NCI-H82 treated with DMSO at 0.1 percent for 48 hours (cell line): ENCODE measurements around the gene BCOR.

Experiments used
- DNase-seq: peaks from one replicate; lab custom pipeline; 2025; ENCODE audit not compliant: unreplicated experiment; lab: John Stamatoyannopoulos, UW

The BCOR gene

DNA sequence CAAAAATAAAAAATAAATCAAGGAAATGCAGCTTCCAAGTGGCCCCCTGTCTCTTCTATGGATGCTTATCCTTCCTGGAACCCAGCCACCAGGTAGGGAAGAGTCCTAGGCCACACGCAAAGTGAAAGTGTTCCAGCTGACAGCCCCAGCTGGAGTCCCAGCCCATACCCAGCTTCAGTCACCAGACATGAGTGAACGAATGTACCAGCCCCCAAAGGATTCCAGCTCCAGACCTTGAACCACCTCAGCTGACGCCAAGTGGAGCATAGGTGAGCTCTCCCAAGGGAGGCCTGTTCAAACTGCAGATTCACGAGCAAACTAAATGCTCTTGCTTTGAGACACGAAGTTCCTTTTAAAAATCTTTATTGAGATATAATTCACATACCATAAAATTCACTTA, 62.0 kb downstream of the BCOR start:
- no peak for DNase-seq

DNA sequence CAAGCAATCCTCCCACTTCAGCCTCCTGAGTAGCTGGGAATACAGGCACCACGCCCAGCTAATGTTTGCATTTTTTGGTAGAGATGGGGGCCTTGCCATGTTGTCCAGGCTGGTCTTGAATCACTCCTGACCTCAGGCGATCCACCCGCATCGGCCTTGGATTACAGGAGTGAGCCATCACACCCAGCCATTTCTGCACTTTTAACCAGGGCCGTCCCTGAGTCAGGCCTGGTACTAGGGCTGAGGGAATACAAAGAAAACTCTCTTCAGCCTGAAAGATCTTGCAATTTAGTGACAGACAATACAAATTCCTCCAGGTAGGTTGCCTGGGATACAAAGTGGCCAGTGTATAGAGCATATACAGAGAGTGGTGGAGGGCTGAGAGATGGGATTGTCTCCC, 65.8 kb downstream of the BCOR start:
- no peak for DNase-seq

DNA sequence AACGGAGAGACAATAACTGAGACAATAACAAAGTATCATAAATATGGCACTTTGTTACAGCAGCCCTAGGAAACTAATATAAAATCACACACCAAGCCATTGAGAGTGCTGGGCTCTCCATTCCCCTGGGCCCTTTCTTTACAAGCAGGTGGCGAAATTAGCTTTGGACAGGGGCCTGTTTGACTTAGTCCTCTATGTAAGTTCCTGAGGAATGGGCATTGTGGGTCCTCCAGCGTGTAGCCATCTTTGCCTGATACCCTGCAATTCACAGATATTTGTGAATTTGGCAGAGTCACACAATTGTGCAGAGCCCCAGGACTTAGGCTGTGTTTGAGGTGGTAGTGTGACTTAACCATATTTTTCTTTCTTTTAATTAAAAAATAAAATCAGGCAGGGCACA, 67.6 kb downstream of the BCOR start:
- no peak for DNase-seq

DNA sequence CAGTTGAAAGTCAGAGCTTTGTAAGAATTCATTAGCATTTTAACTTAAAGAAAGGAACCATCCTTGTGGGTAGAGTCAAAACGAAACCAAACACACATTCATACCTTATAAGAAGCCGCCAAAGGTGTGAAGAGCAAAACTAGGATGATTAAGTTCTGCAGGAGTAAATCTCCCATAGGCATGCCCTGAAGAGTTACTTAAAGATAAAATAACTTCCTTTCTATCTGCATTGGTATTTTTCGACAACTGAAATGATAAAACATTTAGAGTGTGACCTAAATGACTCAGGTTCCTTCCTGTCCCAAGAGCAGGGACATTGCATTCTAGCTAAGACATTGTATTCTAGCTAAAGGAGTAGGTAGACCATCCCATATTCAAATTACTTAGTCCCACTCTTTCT, 75.3 kb downstream of the BCOR start:
- no peak for DNase-seq

DNA sequence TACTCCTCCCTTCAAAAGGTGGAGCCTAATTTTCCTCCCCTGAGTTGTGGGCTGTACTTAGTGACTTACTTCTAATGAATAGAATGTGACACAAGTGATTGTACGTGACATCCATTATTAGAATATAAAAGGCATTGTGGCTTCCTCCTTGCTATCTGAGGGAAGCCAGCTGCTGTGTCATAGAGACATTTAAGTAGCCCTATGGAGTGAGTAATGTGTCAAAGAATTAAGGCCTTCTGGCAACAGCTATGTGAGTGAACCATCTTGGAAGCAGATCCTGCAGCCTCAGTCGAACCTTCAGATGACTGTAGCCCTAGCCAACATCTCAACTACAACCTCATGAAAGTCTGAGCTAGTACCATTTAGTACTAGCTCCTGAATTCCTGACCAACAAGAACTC, 76.1 kb downstream of the BCOR start:
- DNase-seq, result no peak

DNA sequence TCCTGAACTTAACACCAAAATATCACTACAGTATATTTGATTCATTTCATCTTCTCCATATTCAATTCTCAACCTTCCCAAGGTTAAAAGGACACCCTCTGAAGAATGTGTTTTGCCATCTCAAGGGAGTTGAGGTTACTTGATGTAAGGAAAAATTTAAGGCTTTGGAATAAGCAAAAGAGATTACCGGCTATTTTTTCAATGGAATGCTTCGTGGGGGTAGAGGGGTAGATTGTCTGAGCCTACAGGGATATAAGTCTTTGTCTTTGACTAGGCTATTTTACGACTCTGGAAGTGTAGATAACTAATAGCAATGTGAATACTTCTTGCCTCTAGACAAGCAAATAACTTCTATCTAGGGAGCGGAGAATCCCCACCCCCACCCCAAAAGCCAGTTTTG, 78.2 kb downstream of the BCOR start:
- DNase-seq, result no peak

DNA sequence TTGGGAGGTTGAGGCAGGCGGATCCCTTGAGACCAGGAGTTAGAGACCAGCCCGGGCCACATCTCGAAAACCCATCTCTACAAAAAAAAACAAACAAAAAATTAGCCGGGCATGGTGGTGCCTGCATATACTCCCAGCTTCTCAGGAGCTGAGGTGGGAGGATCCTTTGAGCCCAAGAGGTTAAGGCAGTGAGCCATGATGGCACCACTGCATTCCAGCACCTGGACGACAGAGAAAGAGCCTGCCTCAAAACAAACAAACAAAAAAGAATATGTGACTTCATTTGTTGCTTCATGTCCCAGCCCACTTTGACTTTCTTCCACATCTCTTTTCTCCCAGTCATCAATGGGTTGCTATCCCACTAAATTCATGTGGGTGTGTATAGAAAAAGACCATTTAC, 79.7 kb downstream of the BCOR start:
- no peak for DNase-seq

DNA sequence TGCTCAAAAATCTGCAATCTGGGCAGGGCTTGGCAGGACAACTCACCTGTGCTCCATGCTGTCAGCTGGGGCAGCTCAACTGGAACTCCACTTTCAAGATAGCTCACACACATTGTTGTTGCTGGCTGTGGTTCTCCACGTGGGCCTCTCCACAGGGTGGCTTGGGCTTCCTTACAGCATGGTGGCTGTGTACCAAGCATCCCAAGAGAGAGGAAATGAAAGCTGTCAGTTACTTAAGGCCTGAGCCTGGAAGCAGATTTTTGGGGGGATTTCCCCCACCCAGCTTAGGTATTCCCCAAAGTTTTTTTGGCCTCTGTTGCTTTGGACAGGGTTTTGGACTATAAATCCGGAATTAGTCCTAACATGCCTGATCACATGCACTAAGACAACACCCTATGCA, 81.0 kb downstream of the BCOR start:
- DNase-seq, result no peak

DNA sequence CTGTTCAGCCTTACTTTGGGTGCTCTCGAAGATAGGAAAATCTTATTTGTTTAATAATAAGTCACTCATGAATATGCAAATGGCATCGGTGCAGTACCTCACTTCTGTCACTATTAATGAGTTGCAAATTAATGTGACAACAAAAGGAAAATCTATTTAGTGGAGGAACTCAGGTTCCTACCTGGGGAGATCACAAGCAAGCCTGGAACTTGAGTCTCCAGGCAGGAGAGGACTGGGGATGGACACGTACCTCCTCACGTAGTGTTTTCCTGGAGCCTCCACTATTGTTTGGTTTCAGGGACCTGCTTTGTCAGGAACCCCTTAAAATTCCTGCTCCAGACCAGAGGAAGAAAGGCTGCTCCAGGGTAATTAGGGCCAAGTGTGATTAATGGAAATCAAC, 82.1 kb downstream of the BCOR start:
- no peak for DNase-seq

DNA sequence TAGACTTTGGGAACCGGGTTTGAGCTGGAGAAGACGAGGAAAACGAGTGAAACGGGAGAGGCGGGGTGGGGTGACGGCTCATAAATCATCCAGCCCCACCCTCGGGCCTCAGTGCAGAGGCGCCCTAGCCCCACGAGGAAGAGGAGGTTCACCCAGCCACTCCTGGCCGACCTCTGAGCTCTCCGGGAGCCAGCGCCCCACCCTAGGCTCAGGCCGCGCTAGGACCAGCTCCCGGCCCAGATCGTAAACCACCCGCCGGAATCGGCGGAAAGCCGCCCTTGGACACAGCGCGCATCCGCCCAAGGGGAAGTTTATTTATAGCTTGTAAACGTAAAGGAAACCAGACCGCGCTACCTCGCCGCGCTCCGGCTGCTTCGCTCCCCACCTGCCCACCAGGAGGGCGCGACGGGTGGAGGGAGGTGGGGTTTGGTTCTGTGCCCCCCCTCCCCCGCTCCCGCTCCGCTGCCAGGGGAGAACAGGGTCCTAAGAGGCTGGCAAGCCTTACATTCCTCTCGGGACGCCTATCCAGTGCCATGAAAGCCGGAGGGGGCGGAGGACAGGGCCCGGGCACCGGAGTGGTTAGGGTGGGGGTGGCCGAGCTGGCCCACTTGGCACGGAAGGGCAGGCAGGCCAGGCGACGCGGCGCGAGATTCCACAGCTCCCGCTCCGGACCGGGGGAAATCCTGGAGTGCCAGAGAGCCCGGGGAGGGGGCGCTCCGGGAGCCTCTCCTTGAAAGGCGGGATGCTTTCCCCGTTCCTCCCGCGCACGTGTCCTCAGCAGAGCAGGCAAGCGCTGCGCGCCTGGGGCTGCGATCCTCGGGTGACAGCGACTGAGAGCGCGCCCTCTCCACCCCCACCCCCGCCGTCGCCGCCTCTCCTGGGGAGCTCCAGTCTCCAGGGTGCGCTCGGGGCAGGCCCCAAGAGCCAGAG, 84.2 kb downstream of the BCOR start:
- no peak for DNase-seq

DNA sequence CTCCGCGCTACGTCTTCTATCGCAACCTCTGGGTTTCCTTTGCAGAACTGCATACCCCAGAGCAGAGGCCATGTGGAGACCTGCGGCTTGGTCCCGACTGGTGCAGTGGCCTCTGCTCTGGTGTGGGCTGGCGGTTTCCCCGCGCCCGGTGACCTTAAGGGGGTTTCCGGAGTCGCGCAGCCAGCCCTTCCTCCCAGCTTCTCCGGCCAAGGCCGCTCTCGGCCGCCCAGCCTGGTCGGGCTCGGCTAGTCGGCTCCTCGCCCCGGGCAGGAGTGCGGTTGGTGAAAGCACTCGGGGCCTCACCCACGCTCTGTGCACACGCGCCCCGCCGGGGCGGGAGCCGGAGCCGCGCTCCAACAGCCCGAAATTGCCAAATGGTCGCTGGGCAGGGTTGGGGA, 84.9 kb downstream of the BCOR start:
- no peak for DNase-seq

DNA sequence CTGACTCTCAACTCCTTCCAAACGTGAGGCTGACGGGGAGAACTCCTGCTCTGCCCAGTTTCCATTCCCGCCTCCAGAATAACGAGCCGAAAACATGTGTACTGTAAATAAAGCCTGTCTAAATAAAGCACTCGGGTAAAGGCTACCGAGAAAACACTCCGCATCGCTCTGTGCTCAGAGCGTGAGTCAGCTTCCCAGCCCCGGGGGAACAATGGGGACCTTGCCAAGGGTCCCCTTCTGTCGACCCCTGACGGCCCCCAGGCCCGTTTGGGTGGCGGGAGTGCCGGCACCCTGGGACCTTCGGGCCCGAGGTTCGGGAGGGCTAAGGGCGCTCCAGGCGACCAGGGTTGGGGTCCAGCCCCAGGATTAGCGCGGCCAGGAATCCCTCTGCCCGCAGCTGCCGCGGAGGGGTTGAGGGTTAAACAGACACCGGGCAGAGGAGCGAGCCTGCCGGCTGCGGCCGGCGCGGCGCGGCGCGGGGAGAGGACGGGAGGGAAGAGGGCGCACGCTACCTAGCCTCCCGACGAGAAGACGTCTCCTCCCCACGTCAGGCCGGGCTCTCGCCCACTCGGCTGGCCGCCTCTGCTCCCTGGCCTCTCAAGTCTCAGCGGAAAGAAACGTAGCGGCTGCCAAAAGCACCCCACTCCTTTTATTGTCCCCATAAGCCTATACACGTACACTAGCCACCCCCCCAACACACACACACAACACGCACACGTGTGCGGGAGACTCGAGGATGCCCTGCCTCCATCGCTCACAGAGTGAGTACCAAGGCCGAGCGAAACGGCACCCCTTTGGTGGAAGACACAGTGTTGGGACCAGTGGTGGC, 85.5 kb downstream of the BCOR start:
- no peak for DNase-seq

DNA sequence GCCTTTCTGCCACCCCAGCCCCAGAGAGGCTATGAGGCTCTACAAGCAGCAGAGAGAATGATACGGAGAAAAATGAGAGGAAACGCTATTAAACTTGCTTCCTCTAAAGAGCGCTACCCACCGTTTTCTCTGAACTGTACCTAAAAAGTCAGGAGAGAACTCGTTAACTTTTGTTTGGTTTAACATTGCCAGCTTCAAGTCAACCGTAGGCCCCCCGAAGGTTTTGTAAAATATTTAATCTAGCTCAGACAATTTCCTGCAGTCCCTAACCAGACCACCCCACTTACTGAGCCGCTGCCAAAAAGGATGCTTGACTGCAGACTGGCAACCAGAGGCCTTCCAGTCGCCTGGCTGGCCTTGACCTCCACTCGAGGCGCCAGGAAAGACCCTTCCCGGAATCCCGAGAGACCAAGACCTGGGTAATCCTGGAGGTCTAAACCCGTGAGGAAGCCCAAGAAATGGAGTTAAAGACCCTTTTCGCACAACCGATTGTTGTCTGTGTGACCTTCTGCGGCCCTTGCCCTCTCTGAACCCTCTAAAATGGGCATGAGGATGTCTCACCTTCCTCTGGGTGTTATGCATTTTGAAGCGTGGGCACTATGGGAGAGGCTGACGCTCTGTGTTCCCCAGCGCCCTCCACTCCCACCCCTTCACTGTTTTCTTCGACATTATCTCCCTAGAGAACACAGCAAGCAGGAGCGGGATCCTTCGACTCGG, 86.3 kb downstream of the BCOR start:
- no peak for DNase-seq

DNA sequence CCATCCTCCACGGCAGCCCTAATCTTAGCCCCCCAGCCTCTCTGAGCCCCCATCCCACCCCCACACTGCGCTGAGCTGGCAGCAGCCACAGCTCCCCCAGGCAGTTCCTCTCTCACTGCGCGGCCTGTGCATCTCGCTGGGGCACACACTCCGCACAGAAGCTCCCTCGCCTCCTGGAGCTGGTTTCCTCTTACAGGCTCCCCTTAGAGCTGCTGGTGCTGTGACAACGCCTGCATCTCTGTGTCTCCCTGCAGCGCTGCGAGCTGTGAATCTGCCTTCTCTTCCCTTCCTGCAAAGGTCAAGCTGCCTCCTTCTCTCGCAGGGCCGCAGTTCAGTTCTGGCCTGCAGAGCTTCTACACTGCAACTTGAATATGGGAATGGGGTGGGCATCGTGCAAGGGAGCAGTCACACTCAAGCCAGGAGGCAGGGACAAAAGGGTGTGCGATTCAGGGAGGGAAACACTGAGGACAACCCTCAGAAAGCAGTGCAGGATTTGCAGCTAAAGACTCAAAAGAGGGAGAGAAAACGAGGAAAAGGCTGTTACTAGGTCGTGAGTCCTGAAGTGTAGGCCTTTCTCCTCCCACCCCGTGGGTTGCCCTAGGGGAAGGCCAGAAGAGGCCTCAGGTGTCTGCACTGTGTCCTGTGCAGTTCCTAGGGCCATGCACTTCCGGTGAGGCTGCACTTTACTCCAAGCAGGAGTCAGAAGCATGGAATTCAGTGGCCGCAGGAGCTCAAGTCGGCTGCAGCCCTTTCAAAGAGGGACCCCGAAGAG, 87.0 kb downstream of the BCOR start:
- no peak for DNase-seq

DNA sequence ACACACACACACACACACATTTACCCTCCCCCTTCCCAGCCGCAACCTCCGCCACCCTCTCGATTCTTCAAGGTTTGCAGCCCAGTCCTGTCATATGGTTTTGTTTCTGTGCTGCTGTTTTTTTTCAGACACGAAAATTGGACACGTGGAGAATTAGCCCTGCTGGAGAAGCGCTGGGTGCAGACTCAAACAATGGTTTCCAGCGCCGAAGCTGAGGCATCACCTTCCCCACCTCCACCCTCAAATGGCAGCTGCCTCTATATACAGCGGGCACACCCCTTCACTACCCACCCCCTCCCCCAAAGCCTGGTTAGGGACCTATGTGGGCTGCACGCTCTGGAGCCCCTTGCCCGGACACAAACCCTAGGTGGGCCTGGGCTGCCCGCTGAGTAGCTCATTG, 87.9 kb downstream of the BCOR start:
- no peak for DNase-seq

DNA sequence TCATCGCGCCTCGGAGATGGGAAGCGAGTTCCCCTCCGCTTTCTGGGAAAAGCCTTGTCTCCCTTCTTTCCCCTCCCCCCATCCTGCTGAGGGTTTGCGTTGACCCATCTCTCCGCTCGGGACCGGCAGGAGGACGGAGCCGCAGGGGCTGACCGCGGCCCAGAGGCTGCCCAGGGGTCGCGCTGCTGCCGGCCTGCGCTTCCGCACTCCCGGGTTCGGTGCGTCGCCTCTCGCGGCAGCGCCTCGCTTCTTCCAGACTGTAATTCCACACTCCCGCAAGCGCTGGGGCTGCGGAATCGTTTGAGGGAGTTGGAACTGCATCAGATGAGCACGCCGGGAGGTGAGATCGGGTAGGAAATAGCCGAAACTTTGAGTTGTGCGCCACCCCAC, 88.3 kb downstream of the BCOR start:
- no peak for DNase-seq

DNA sequence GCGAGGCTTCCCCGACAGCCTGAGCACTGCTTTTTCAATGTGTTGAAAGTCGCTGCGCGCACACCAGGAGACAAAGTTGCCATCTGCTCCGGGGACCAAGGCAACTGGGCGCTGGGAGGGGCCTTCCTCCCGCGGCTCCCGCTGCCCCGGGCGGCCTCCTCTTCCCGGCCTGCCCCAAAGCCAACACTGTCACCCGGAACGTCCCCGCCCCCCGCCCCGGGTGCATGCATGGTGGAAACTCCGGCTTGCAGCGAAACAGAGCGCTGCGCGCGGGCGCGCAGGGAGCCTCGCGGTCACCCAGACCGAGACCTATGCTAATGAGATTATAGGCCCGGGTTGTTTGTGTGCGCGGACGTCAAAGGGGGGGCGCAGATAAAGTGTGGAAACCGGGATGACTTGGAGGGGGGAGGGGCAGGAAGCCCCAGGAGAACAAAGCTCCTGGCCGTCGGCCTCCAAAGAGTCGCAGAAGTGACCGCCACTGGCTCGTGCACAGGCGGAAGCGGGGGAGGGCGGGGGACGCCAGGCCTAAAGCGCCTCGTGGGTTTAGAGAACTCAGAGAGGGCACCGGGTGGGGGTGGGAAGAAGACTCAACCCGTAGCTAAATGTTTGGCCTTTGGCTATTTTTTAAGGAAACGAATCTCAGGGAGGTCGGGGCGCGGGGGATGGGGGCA, 88.8 kb downstream of the BCOR start:
- peak; percentile 52 for DNase-seq

DNA sequence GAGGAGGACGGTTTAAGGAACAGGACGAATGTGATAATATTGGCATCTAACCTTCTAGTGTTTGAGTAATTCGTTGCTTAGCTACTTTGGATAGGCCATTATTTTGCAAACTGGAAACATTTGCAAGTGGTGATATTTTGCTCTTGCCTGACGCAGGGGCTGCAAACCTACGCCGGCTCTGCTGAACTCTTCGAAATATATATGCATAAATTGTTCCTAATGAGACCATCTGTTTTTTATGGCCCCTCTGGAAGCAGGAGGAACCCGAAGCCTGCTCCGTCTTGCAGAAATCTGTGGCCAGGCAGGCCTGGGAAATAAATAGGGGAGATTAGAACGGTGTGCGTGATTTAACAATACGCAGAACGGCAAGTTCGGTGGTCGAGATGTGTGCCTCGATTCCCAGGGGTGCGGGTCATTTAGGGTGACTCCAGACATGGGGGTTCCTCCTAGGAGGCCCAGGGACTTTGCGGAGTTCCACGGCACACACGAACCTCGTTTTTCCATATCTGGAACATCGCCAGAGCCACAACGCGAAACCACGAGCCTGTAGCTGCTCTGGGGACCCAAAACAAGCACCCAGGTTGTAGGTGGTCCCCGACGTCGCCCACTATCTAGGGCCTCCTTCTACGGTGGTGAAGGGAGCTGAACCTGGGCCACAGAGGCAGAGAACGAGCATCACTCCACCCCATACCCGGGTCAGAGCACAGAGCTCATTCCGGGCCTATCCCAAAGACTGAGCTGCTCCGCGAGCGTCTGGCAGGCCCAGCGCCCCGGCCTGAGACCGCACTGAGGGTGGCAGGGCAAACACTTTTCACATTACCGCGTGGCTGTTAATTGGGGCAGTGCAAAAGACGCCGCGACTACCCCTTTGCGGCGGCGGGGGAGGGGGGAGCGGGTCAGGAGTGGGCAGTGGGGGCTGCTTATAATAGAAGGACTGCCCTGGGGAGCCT, 89.7 kb downstream of the BCOR start:
- DNase-seq, result no peak

DNA sequence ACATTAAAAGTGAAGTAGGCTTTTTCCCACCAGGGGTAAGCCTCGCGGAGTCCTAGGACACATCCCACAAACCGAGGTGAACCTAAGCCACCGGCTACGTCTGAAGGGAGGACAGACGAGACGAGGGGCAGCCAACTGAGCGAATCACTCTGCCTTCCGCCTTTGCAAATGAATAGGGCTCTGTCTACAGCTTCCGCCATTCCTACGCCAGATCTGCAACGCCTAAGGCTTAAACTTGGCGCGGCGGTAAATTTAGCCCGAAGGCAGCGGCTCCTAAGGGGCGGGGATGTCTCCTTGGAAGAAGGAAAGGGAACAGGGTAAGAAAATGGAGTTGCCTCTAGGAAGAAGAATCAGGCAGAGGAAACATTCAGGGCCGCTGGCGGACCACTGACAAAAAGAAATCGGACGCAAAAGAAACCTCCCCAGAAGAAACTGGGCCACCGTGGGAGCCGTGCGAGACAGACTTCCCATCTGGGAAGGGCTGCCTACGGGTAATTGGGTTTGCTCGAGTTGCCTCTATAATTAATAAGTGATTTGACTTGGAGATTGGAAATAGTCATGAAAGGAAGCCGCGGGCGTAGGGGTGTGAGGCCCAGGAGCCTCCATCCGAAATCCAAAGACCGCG, 90.5 kb downstream of the BCOR start:
- no peak for DNase-seq
